SW 1271 (cell line): ENCODE results near the gene TRIML2.

ENCODE experiments used
- DNase-seq, 2 experiments: peaks; one replicate each; lab custom pipeline; 2025; lab: John Stamatoyannopoulos, UW

Gene TRIML2

GRCh38 chr4:188109157-188109755 lies at the start of gene TRIML2:
Gene TRIML2 (minus strand): TSS chr4:188109603. CDS start chr4:188105368, 4,235 bp downstream.
- DNase-seq, result no peak

- no peak for DNase-seq
Measured at GRCh38 chr4:188158336-188158735, 48.9 kb upstream of the TRIML2 start.

GRCh38 chr4:188154668-188155405 lies 45.4 kb upstream of the TRIML2 start:
- DNase-seq, result no peak

- DNase-seq, result no peak
Measured at GRCh38 chr4:188147776-188148175, 38.4 kb upstream of the TRIML2 start.

- DNase-seq, result no peak
Measured at GRCh38 chr4:188147176-188147575, 37.8 kb upstream of the TRIML2 start.

GRCh38 chr4:188146618-188147017 lies 37.2 kb upstream of the TRIML2 start:
- DNase-seq, result no peak

GRCh38 chr4:188145601-188146000 lies 36.2 kb upstream of the TRIML2 start:
- DNase-seq, result no peak

- no peak for DNase-seq
Measured at GRCh38 chr4:188143731-188144130, 34.3 kb upstream of the TRIML2 start.

- DNase-seq, result no peak
Measured at GRCh38 chr4:188139671-188140070, 30.3 kb upstream of the TRIML2 start.

- no peak for DNase-seq
Measured at GRCh38 chr4:188139141-188139540, 29.7 kb upstream of the TRIML2 start, which contains the start of gene TRIML1. Gene TRIML1 (plus strand): TSS chr4:188139441. CDS start chr4:188139559, 118 bp downstream.

GRCh38 chr4:188138227-188138626 lies 28.8 kb upstream of the TRIML2 start:
- DNase-seq, result no peak

GRCh38 chr4:188132232-188132631 lies 22.8 kb upstream of the TRIML2 start:
- DNase-seq, result no peak

GRCh38 chr4:188130355-188130754 lies 21.0 kb upstream of the TRIML2 start:
- no peak for DNase-seq

GRCh38 chr4:188127214-188127874 lies 17.9 kb upstream of the TRIML2 start:
- peak in 1 of 2 experiments; percentile 8 for DNase-seq

- DNase-seq, result no peak
Measured at GRCh38 chr4:188121530-188121929, 12.1 kb upstream of the TRIML2 start.

GRCh38 chr4:188117631-188118324 lies 8.4 kb upstream of the TRIML2 start:
- DNase-seq, result no peak

- no peak for DNase-seq
Measured at GRCh38 chr4:188113156-188113555, 3.8 kb upstream of the TRIML2 start.

- no peak for DNase-seq
Measured at GRCh38 chr4:188111955-188112354, 2.6 kb upstream of the TRIML2 start.

- DNase-seq, result no peak
Measured at GRCh38 chr4:188110741-188111471, 1.5 kb upstream of the TRIML2 start.

GRCh38 chr4:188110036-188110435 lies 633 bp upstream of the TRIML2 start:
- DNase-seq, result no peak

- DNase-seq, result peak in 1 of 2 experiments; percentile 1
Measured at GRCh38 chr4:188107931-188108843, 1.2 kb downstream of the TRIML2 start.
